ENCODE measurements around the gene BNIP3. TPM values are rescaled to one million over a fixed set of nuclear protein-coding genes. Genes with fewer than 3 reads are reported as not detected.

The BNIP3 gene
- total RNA-seq, 1 experiment from 2014 or later = 18.4 TPM

DNA sequence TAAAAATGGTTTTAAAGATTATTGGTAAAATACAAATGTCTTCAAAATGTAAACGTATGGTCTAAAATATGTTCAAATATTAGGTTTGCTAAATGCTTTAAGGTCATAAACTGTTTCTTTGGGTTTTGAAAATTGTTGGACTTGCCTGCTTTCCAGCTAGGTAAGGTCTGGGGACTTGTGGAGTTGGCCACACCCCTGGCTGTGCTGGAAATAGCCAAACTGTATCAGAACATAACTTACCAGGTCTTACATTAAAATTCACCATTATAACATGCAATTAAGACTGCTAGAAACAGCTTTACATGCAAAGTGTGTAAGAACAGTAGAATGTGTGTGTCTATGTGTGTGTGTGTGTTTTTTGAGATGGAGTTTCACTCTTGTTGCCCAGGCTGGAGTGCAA lies 29.7 kb upstream of the BNIP3 start:
- no TSS peak for BruUV-seq (replicated peaks)
- H3K4me1 Mint-ChIP-seq (ENCODE audit: low read depth, unreplicated experiment) = no peaks in the 10 kb centered on the region

DNA sequence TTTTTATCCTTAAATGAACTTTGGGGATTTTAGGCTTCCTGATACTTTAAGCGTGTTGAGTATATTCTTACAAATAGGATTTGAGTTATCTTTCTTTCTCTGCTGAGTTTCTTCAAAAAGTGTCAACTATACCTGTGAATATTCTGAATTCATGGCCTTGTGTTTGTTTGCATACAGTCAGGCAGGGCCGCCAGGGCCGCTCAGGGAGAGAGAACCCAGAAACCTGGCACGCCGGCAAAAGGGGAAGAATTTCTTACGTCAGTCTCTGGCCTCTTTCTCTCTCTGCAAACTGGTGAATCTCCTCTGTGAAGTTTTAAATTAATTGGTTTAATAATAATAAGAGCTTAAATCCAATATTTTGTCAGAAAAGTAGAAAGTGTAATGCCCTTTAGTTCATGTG lies 29.3 kb upstream of the BNIP3 start:
- CTCF ChIA-PET = no interaction called here

More for the DNA sequence above, 29.7 kb upstream of the BNIP3 start:
- Mint-ChIP-seq H3K27ac (ENCODE audit: unreplicated experiment) (no peak overlapping the region), H3K27me3 (ENCODE audit: insufficient read depth, unreplicated experiment) (peaks cover 10% of the 10 kb centered on the region), H3K9me3 (ENCODE audit: unreplicated experiment) (no peaks in the 10 kb centered on the region), H3K4me3 (ENCODE audit: unreplicated experiment) (no peak overlapping the region), H3K36me3 (ENCODE audit: insufficient read depth, unreplicated experiment) (no peaks in the 10 kb centered on the region)
- DNase-seq = no peak
- H3K27me3 ChIP-seq (replicated peaks; ENCODE audit: control insufficient read depth, insufficient read depth, low read length) = no peaks in the 10 kb centered on the region
- ChIA-PET CTCF (no interaction called here), POLR2A (no interaction called here)
- no peak overlapping the region for H3K4me3 ChIP-seq (ENCODE audit: low read depth, low read length)
- no peaks in the 10 kb centered on the region for H3K9me3 ChIP-seq
- intact Hi-C loops (cut with micrococcal nuclease; ENCODE audit: unreplicated experiment) = no loop called here
- no peaks in the 10 kb centered on the region for H3K4me1 ChIP-seq
- TF ChIP-seq, protein P1, sequence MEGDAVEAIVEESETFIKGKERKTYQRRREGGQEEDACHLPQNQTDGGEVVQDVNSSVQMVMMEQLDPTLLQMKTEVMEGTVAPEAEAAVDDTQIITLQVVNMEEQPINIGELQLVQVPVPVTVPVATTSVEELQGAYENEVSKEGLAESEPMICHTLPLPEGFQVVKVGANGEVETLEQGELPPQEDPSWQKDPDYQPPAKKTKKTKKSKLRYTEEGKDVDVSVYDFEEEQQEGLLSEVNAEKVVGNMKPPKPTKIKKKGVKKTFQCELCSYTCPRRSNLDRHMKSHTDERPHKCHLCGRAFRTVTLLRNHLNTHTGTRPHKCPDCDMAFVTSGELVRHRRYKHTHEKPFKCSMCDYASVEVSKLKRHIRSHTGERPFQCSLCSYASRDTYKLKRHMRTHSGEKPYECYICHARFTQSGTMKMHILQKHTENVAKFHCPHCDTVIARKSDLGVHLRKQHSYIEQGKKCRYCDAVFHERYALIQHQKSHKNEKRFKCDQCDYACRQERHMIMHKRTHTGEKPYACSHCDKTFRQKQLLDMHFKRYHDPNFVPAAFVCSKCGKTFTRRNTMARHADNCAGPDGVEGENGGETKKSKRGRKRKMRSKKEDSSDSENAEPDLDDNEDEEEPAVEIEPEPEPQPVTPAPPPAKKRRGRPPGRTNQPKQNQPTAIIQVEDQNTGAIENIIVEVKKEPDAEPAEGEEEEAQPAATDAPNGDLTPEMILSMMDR (IDR thresholded peaks at IDR 0.05; ENCODE audit: insufficient read depth in 1 of 2, low read depth in 1 of 2, low read length in 1 of 2, severe bottlenecking in 1 of 2, unreplicated experiment in 1 of 2) = no peak
- no peaks in the 10 kb centered on the region for H3K36me3 ChIP-seq (ENCODE audit: control insufficient read depth, insufficient read depth, low read length)

DNA sequence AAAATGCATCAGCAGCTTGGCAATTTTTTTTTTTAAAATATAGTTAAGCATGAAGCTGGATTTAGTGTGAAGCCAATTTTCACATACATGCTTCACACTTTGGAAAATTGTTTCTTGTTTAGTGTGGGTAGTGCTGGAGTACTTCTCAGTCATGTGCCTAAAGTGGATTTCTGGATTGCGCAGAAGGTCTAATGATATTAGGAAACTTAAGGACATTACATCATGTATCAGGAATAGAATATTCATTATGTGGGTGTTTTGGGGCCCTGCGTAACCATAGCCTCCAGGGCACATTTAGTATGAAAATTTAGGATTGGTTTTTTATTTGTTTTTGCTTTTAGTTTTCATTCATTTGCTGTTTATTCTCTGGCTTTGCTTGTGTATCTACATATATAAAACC lies 28.8 kb upstream of the BNIP3 start:
- TF ChIP-seq, protein P1 (IDR thresholded peaks at IDR 0.05; ENCODE audit: insufficient read depth in 1 of 2, low read depth in 1 of 2, low read length in 1 of 2, severe bottlenecking in 1 of 2, unreplicated experiment in 1 of 2) = no peak
- H3K27me3 Mint-ChIP-seq (ENCODE audit: insufficient read depth, unreplicated experiment) = peaks cover 10% of the 10 kb centered on the region
- H3K9me3 Mint-ChIP-seq (ENCODE audit: unreplicated experiment) = no peaks in the 10 kb centered on the region
- H3K36me3 Mint-ChIP-seq (ENCODE audit: insufficient read depth, unreplicated experiment) = no peaks in the 10 kb centered on the region
- H3K4me3 Mint-ChIP-seq (ENCODE audit: unreplicated experiment) = no peak overlapping the region
- ChIA-PET CTCF (interaction anchor here (0.7 kb wide), 1 partner anchor 464 kb away, joined by 3 read pairs; no protein-coding TSS in a partner anchor), POLR2A (interaction anchor here (0.7 kb wide), 1 partner anchor 104 kb away, joined by 3 read pairs; no protein-coding TSS in a partner anchor)
- no peaks in the 10 kb centered on the region for H3K4me1 Mint-ChIP-seq (ENCODE audit: low read depth, unreplicated experiment)
- DNase-seq = no peak
- no peak overlapping the region for H3K4me3 ChIP-seq (ENCODE audit: low read depth, low read length)
- H3K27me3 ChIP-seq (replicated peaks; ENCODE audit: control insufficient read depth, insufficient read depth, low read length) = no peaks in the 10 kb centered on the region
- H3K27ac Mint-ChIP-seq (ENCODE audit: unreplicated experiment) = no peak overlapping the region
- intact Hi-C loops (cut with micrococcal nuclease; ENCODE audit: unreplicated experiment) = no loop called here
- H3K4me1 ChIP-seq = no peaks in the 10 kb centered on the region
- no peaks in the 10 kb centered on the region; the same call in 1 of the 2 replicates for H3K9me3 ChIP-seq
- BruUV-seq (replicated peaks) = no TSS peak
- H3K36me3 ChIP-seq (ENCODE audit: control insufficient read depth, insufficient read depth, low read length) = no peaks in the 10 kb centered on the region

More for the DNA sequence above, 29.3 kb upstream of the BNIP3 start:
- POLR2A ChIA-PET = interaction anchor here (0.7 kb wide), 1 partner anchor 104 kb away, joined by 3 read pairs; no protein-coding TSS in a partner anchor
- intact Hi-C loops (cut with micrococcal nuclease; ENCODE audit: unreplicated experiment) = no loop called here
- no TSS peak for BruUV-seq (replicated peaks)
- Mint-ChIP-seq H3K4me1 (ENCODE audit: low read depth, unreplicated experiment) (no peaks in the 10 kb centered on the region), H3K27me3 (ENCODE audit: insufficient read depth, unreplicated experiment) (peaks cover 10% of the 10 kb centered on the region), H3K4me3 (ENCODE audit: unreplicated experiment) (no peak overlapping the region), H3K27ac (ENCODE audit: unreplicated experiment) (no peak overlapping the region), H3K9me3 (ENCODE audit: unreplicated experiment) (no peaks in the 10 kb centered on the region), H3K36me3 (ENCODE audit: insufficient read depth, unreplicated experiment) (no peaks in the 10 kb centered on the region)
- no peak for DNase-seq
- no peak overlapping the region for H3K4me3 ChIP-seq (ENCODE audit: low read depth, low read length)
- H3K27me3 ChIP-seq (replicated peaks; ENCODE audit: control insufficient read depth, insufficient read depth, low read length) = no peaks in the 10 kb centered on the region
- H3K9me3 ChIP-seq = no peaks in the 10 kb centered on the region
- H3K36me3 ChIP-seq (ENCODE audit: control insufficient read depth, insufficient read depth, low read length) = no peaks in the 10 kb centered on the region
- no peaks in the 10 kb centered on the region for H3K4me1 ChIP-seq
- TF ChIP-seq, protein P1 (IDR thresholded peaks at IDR 0.05; ENCODE audit: insufficient read depth in 1 of 2, low read depth in 1 of 2, low read length in 1 of 2, severe bottlenecking in 1 of 2, unreplicated experiment in 1 of 2) = no peak
